GM19395 (cell line): ENCODE measurements around the gene AHNAK2.

Experiments
- ATAC-seq: cut with Tn5 transposase; IDR thresholded peaks from one replicate; pipeline ENCODE4 v1.9.1; 2021; ENCODE audit warnings: mild to moderate bottlenecking, moderate library complexity; ENCODE audit not compliant: unreplicated experiment

Gene AHNAK2

DNA sequence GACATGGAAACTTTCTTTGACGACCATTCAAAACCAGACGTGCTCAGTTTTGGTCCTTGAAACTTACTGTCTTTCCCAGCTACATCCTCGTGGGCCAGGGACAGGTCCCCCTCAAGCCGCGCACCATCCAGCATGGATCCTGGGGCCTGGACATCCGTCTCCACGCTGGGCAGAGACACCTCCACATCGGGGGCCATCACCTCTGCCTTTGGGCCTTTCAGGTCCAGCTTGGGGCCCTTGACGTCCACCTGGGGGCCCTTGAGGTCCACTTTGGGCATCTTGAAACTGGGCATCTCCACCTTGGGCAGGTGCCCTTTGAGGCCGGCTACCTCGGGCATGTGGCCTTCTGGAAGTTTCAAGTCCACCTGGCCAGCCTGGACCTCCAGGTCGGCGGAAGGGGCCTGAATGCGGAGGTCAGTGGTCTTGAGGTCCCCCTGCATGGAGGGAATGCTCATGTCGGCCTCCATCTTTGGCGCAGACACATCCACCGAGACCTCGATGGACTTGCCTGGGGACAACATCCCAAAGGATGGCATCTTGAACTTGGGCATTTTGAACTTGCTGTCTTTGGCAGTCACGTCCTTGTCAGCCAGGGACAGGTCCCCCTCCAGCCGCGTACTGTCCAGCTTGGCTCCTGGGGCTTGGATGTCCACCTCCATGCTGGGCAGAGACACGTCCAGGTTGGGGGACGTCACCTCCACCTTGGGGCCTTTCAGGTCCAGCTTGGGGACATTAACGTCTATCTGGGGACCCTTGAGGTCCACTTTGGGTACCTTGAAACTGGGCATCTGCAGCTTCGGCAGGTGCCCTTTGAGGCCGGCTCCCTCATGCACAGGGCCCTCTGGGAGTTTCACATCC lies 36.4 kb downstream of the AHNAK2 start:
- ATAC-seq, result no peak

GRCh38 chr14:104940526-104941150 lies 37.5 kb downstream of the AHNAK2 start:
- ATAC-seq, result no peak

DNA sequence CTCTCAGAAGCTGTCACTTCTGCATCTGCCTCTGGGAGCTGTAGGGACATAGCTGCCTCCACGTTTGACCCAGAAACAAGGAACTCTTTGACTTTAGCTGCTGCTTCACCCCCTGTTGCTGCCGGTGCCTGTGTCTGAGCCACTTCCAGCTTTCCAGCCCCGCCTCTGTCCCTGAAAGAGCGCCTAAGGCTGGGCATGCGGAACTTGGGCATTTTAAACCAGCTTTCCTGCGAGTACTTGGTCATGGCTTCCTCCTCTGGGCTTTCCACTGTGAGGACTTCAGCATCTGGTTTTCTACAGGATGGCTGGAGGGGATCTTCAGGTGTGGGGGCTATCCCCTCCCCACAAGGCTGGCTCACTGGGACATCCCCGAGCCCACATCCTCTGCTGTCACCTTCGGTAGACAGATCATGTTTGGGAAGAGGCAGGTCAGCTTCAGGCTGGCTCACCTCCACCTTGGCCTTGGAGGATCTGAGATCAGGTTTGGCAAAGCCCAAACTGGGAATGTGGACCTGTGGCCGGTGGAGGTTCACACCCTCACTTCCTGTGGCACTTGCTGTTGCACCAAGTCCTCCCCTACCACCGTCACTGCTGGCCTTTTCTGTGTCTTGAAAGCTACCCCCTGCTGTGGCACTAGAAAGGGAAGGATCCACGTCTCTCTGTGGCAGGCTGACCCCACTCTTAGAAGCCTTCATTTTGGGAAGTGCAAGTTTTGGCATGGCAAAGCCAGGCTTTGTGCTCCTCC lies 38.3 kb downstream of the AHNAK2 start:
- ATAC-seq, result no peak

GRCh38 chr14:104938960-104939359 lies 39.2 kb downstream of the AHNAK2 start:
- no peak for ATAC-seq

GRCh38 chr14:104938436-104938835 lies 39.7 kb downstream of the AHNAK2 start:
- ATAC-seq, result no peak

DNA sequence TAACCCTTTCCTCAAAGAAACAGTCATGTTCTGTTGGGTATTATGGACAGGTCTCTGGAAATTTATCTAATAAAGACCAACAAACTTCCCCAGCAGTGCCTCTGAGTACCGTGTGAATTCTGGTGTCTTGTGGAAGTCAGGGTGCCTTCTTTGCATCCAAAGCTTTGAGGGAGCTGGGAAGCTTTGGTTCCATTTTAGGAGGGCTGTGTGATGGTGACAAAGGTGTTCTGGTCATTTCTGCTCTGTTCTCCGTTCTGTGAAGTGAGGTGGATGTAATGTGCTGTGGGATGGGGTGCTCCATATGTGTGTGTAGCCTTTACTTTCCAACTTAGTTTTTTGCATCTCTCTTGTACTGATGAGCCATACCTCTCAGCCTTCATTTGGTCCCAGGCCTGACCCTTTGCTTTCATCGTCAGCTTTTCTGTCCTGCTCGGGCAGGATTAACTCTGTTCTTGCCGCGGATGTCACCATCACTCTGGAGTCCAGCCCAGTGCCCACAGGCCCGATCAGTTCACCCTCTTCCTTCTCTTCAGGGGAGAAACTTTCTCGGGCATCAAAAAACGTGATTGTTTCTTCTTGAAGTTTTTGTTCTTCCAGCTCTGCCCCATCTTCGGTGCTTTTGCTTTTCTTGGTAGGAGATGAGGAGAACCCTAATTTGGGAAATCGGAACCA lies 40.3 kb downstream of the AHNAK2 start:
- no peak for ATAC-seq

GRCh38 chr14:104937161-104937560 lies 41.0 kb downstream of the AHNAK2 start:
- ATAC-seq, result no peak

GRCh38 chr14:104936361-104937155 lies 41.6 kb downstream of the AHNAK2 start:
- ATAC-seq, result no peak

- ATAC-seq, result no peak
Measured at GRCh38 chr14:104935955-104936354, 42.2 kb downstream of the AHNAK2 start.

- no peak for ATAC-seq
Measured at GRCh38 chr14:104935026-104935650, 43.0 kb downstream of the AHNAK2 start.

- no peak for ATAC-seq
Measured at GRCh38 chr14:104933746-104934733, 44.1 kb downstream of the AHNAK2 start.

GRCh38 chr14:104932676-104933631 lies 45.2 kb downstream of the AHNAK2 start:
- peak; percentile 54 for ATAC-seq

- ATAC-seq, result no peak
Measured at GRCh38 chr14:104931771-104932675, 46.2 kb downstream of the AHNAK2 start.

DNA sequence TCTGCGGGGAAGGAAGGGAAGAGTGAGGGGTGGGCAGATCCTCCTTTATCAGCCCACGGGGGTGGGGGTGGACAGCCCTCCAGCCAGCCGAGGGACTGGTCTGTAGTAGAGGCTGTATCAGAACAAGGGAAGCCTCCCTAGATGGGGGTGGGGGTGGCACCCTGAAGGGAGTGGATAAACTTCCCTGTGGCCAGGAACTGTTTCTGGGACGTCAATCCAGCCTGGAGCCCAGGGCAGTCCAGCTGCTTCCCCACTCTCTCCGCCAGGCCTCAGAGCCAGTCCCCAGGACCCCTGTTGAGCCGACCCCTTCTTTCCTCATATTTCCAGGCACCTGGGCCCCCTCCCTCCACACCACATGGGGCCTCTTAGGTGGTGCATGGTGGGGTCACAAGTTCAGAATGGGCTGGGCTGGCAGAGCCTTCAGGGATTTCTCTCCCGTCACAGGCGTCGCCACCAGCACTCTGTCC lies 46.8 kb downstream of the AHNAK2 start:
- no peak for ATAC-seq

DNA sequence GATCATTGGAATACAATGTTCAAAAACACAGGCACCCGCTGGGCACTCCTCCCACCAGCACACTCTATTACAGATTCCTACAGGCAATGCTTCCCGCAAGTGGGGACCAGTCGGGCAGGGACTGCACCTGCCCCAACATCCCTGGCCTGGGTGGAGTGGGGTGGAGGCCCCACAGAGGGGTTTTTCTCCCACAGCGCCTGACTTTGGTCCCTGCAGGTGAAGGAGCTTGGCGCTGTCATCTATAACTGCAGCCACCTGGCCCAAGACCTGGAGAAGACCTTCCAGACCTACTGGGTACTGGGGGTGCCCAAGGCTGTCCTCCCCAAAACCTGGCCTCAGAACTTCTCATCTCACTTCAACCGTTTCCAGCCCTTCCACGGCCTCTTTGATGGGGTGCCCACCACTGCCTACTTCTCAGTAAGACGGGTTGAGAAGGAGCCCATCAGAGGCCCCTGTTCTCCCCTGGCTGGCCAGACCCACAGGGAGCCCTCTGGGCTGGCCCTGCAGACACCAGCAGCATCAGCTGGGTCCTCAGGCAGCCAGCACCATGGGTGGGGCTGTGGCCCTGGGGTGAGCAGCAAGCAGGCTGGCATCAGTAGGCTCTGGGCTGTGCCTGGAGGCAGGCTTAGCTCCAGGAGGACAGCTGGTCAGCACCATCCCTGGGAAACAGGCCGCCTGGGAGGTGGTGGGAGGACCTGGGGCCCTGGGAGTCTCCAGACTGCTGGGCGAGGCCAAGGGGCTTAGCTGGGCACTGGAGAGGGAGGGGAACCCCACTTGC lies 47.5 kb downstream of the AHNAK2 start:
- ATAC-seq, result no peak
